GM19238 (cell line): Measurements from ENCODE around the gene CEP350.

Experiments used
- DNase-seq: peaks from one replicate; pipeline ENCODE4 v3.0.0; 2011; ENCODE audit warnings: low spot score; ENCODE audit not compliant: insufficient read length

Gene CEP350

GRCh38 chr1:180053594-180054567, 99.3 kb downstream of the CEP350 start:
- no peak for DNase-seq

- DNase-seq, result no peak
Measured at GRCh38 chr1:180057883-180058396, 103.3 kb downstream of the CEP350 start.

GRCh38 chr1:180061019-180061418, 106.4 kb downstream of the CEP350 start:
- no peak for DNase-seq

- DNase-seq, result no peak
Measured at GRCh38 chr1:180062452-180062971, 107.9 kb downstream of the CEP350 start.

- no peak for DNase-seq
Measured at GRCh38 chr1:180065408-180065807, 110.8 kb downstream of the CEP350 start.

- no peak for DNase-seq
Measured at GRCh38 chr1:180066150-180066549, 111.5 kb downstream of the CEP350 start.

GRCh38 chr1:180070286-180070685, 115.7 kb downstream of the CEP350 start:
- no peak for DNase-seq

- DNase-seq, result no peak
Measured at GRCh38 chr1:180071759-180072158, 117.1 kb downstream of the CEP350 start.

GRCh38 chr1:180080439-180080838, 125.8 kb downstream of the CEP350 start:
- DNase-seq, result no peak

- DNase-seq, result no peak
Measured at GRCh38 chr1:180081474-180081873, 126.9 kb downstream of the CEP350 start.

- no peak for DNase-seq
Measured at GRCh38 chr1:180083164-180083563, 128.6 kb downstream of the CEP350 start.

GRCh38 chr1:180084867-180085266, 130.3 kb downstream of the CEP350 start:
- DNase-seq, result no peak

- DNase-seq, result no peak
Measured at GRCh38 chr1:180085331-180085730, 130.7 kb downstream of the CEP350 start.

- no peak for DNase-seq
Measured at GRCh38 chr1:180092931-180093650, 138.5 kb downstream of the CEP350 start.

- no peak for DNase-seq
Measured at GRCh38 chr1:180094705-180095295, 140.2 kb downstream of the CEP350 start.

GRCh38 chr1:180096584-180097325, 142.1 kb downstream of the CEP350 start:
- no peak for DNase-seq

- no peak for DNase-seq
Measured at GRCh38 chr1:180097326-180097605, 142.7 kb downstream of the CEP350 start.

GRCh38 chr1:180101411-180101810, 146.8 kb downstream of the CEP350 start:
- DNase-seq, result no peak

GRCh38 chr1:180103819-180104218, 149.2 kb downstream of the CEP350 start:
- DNase-seq, result no peak

- DNase-seq, result no peak
Measured at GRCh38 chr1:180112091-180112490, 157.5 kb downstream of the CEP350 start.
